Lower leg skin (tissue), 3 donors: Measurements from ENCODE around the gene INPP4B.

Source experiments
- POLR2A ChIP-seq, 2 donors: fragments of 450-650 bp; IDR thresholded peaks; one replicate each; pipeline ENCODE4 v1.6.1; 2016 to 2017; ENCODE audit warnings: antibody characterized with exemption in 2 of 2, mild to moderate bottlenecking in 1 of 2, moderate library complexity in 1 of 2
- TF ChIP-seq, protein P1 (sequence below), 3 donors: fragments of 450-650 bp; IDR thresholded peaks; one replicate each; pipeline ENCODE4 v1.5.1; 2016; ENCODE audit warnings: antibody characterized with exemption in 3 of 3, mild to moderate bottlenecking in 3 of 3, moderate library complexity in 2 of 3

DNA sequence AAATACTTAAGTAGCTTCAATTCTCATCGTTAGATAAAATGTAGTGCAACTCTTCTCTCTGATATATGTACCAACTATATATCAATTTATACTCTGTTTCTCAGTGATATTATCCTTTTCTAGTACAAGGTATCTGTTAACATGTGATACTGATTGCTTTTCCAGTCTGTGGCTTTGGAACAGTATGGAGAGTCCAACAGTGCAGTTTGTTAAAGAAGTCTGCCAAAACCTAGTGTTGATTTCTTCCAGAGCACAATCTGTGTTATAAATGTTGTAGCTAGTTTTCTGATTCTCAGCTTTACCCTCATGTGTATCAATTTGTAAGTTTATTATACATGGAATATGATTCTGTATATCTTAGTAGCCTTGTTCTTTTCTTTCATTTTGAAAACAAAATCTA is 744.7 kb downstream of the INPP4B start:
- TF ChIP-seq POLR2A (IDR thresholded peaks at IDR 0.05), result no peak
- TF ChIP-seq, protein P1, sequence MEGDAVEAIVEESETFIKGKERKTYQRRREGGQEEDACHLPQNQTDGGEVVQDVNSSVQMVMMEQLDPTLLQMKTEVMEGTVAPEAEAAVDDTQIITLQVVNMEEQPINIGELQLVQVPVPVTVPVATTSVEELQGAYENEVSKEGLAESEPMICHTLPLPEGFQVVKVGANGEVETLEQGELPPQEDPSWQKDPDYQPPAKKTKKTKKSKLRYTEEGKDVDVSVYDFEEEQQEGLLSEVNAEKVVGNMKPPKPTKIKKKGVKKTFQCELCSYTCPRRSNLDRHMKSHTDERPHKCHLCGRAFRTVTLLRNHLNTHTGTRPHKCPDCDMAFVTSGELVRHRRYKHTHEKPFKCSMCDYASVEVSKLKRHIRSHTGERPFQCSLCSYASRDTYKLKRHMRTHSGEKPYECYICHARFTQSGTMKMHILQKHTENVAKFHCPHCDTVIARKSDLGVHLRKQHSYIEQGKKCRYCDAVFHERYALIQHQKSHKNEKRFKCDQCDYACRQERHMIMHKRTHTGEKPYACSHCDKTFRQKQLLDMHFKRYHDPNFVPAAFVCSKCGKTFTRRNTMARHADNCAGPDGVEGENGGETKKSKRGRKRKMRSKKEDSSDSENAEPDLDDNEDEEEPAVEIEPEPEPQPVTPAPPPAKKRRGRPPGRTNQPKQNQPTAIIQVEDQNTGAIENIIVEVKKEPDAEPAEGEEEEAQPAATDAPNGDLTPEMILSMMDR (IDR thresholded peaks at IDR 0.05), result no peak
